Peyer's patch (tissue), 4 donors: Measurements from ENCODE around the gene MIER1. TPM values are rescaled to one million over a fixed set of nuclear protein-coding genes. Genes with fewer than 3 reads are reported as not detected.
"Not testable (repeated sequence)": the region's sequence is repeated elsewhere in the genome, so short reads cannot be mapped to it uniquely, and the experiment has no call there.

Experiments used
- DNase-seq, 3 donors: peaks; one replicate each; pipeline ENCODE4 v3.0.0-alpha.2; 2017 to 2019
- H3K27ac ChIP-seq, 4 donors: fragments of 200-600 bp; sonication (generic); one replicate each; pipeline ENCODE4 v1.5.1; 2016 to 2019
- H3K27me3 ChIP-seq, 2 donors: fragments of 200-600 bp; sonication (generic); one replicate each; pipeline ENCODE4 v1.5.1; 2019
- H3K36me3 ChIP-seq, 3 donors: fragments of 200-600 bp; sonication (generic); one replicate each; pipeline ENCODE4 v1.5.1; 2016 to 2019
- H3K4me1 ChIP-seq, 4 donors: fragments of 200-600 bp; sonication (generic); one replicate each; pipeline ENCODE4 v1.5.1; 2016 to 2019
- H3K4me3 ChIP-seq, 4 donors: fragments of 200-600 bp; sonication (generic); 1 replicate in 3 of 4; 2 replicates in 1 of 4; pipeline ENCODE4 v1.5.1; 2016 to 2019; ENCODE audit warnings: mild to moderate bottlenecking in 1 of 4
- H3K9me3 ChIP-seq, 4 donors: fragments of 200-600 bp; sonication (generic); one replicate each; pipeline ENCODE4 v1.5.1; 2016 to 2019; ENCODE audit warnings: mild to moderate bottlenecking in 1 of 4
- CTCF ChIP-seq, 6 experiments: fragments of 450-650 bp in 4 of 6; fragments of 200-600 bp in 2 of 6; sonication (generic) in 1 of 6; IDR thresholded peaks; one replicate each; pipeline ENCODE4 v1.5.1; 2017 to 2019; ENCODE audit warnings: antibody characterized with exemption in 6 of 6, mild to moderate bottlenecking in 3 of 6, moderate library complexity in 1 of 6
- POLR2A ChIP-seq, 2 donors: fragments of 450-650 bp; IDR thresholded peaks; one replicate each; pipeline ENCODE4 v1.5.1; 2017; ENCODE audit warnings: antibody characterized with exemption in 2 of 2, mild to moderate bottlenecking in 2 of 2, moderate library complexity in 2 of 2
- total RNA-seq, 4 donors: library from RNA; depleted of rRNA; stranded (reverse); fragments of >200 nt; gene quantifications; one replicate each; pipeline ENCODE4 v1.1.0, GENCODE V29; 2016

The MIER1 gene
- total RNA-seq = 10 to 100 TPM; 25.3 to 56.1 (median 39.5) TPM

- Histone ChIP-seq H3K4me1 (peaks cover 0 to 28% (median 4%) of the 10 kb centered on the region in 4 donors), H3K27ac (peak within 1 kb of the TSS; percentile 82 to 96 (median 92)), H3K36me3 (no peaks in the 10 kb centered on the region), H3K4me3 (peak within 1 kb of the TSS; percentile 71 to 81 (median 78)), H3K9me3 (no peaks in the 10 kb centered on the region), H3K27me3 (no peaks in the 10 kb centered on the region)
- DNase-seq = peak; percentile 95 to 99 (median 98)
- peak; percentile 37 to 67 for TF ChIP-seq POLR2A (IDR thresholded peaks at IDR 0.05)
- peak in 4 of 6 experiments; percentile 40 to 59 (median 51) for TF ChIP-seq CTCF (IDR thresholded peaks at IDR 0.05)
Observed at GRCh38 chr1:66924756-66925557, at the start of gene MIER1, which contains the start of gene DNAI4. TSS of gene MIER1 (plus strand) at chr1:66924990. CDS start at chr1:66925029, 39 bp downstream. TSS of gene DNAI4 (minus strand) at chr1:66924856. CDS start at chr1:66924831, 25 bp downstream.

GRCh38 chr1:66876664-66877063 lies 48.1 kb upstream of the MIER1 start:
- no peak for DNase-seq

GRCh38 chr1:66889030-66889429 lies 35.8 kb upstream of the MIER1 start:
- DNase-seq = no peak
- no peaks in the 10 kb centered on the region for H3K27me3 ChIP-seq
- no peak for TF ChIP-seq POLR2A (IDR thresholded peaks at IDR 0.05)
- TF ChIP-seq CTCF (IDR thresholded peaks at IDR 0.05) = no peak
- no peaks in the 10 kb centered on the region for H3K9me3 ChIP-seq
- H3K27ac ChIP-seq = no peak overlapping the region
- H3K4me3 ChIP-seq = no peak overlapping the region
- H3K36me3 ChIP-seq = no peaks in the 10 kb centered on the region
- H3K4me1 ChIP-seq = no peaks in the 10 kb centered on the region

More at GRCh38 chr1:66876664-66877063, 48.1 kb upstream of the MIER1 start:
- H3K27ac ChIP-seq = no peak overlapping the region
- H3K9me3 ChIP-seq = no peaks in the 10 kb centered on the region
- TF ChIP-seq POLR2A (IDR thresholded peaks at IDR 0.05) = no peak
- TF ChIP-seq CTCF (IDR thresholded peaks at IDR 0.05) = peak in 1 of 6 experiments; percentile 14
- no peak overlapping the region for H3K4me3 ChIP-seq
- H3K36me3 ChIP-seq = no peaks in the 10 kb centered on the region
- no peaks in the 10 kb centered on the region for H3K27me3 ChIP-seq
- H3K4me1 ChIP-seq = no peaks in the 10 kb centered on the region

GRCh38 chr1:66890621-66891020 lies 34.2 kb upstream of the MIER1 start:
- Histone ChIP-seq H3K4me1 (no peaks in the 10 kb centered on the region), H3K27me3 (no peaks in the 10 kb centered on the region), H3K36me3 (no peaks in the 10 kb centered on the region), H3K27ac (no peak overlapping the region), H3K9me3 (no peaks in the 10 kb centered on the region), H3K4me3 (no peak overlapping the region)
- TF ChIP-seq POLR2A (IDR thresholded peaks at IDR 0.05) (no peak), CTCF (IDR thresholded peaks at IDR 0.05) (no peak)
- no peak for DNase-seq

GRCh38 chr1:66893712-66894111 lies 31.1 kb upstream of the MIER1 start:
- Histone ChIP-seq H3K36me3 (no peaks in the 10 kb centered on the region), H3K27me3 (no peaks in the 10 kb centered on the region), H3K4me3 (no peak overlapping the region), H3K4me1 (no peaks in the 10 kb centered on the region), H3K27ac (no peak overlapping the region), H3K9me3 (no peaks in the 10 kb centered on the region)
- no peak for TF ChIP-seq POLR2A (IDR thresholded peaks at IDR 0.05)
- no peak for TF ChIP-seq CTCF (IDR thresholded peaks at IDR 0.05)
- no peak for DNase-seq

GRCh38 chr1:66915203-66915602 lies 9.6 kb upstream of the MIER1 start:
- H3K4me1 ChIP-seq, H3K4me3 ChIP-seq, H3K36me3 ChIP-seq, DNase-seq, H3K9me3 ChIP-seq, H3K27ac ChIP-seq, H3K27me3 ChIP-seq: not testable (repeated sequence)
